DND-41 (cell line): ENCODE results near the gene LRP11.
"Not testable (repeated sequence)": the region's sequence is repeated elsewhere in the genome, so short reads cannot be mapped to it uniquely, and the experiment has no call there.

Experiments used
- ATAC-seq: fragments of 200-7000 bp; cut with Tn5 transposase; 3 replicates; pipeline ENCODE4 v1.9.1; 2021; ENCODE audit warnings: low read depth; ENCODE audit not compliant: insufficient read depth
- DNase-seq: peaks from one replicate; pipeline ENCODE4 v3.0.0-alpha.2; 2020
- H2AFZ ChIP-seq: 2 replicates; pipeline ENCODE4 v1.6.0; 2012; ENCODE audit warnings: low read depth, low read length
- H3K27ac ChIP-seq: 2 replicates; pipeline ENCODE4 v1.5.1; 2012; ENCODE audit warnings: low read length, inconsistent platforms
- H3K27me3 ChIP-seq: fragments of 200-600 bp; sonication (generic); 2 replicates; pipeline ENCODE4 v1.6.0; 2012; ENCODE audit warnings: low read length, mild to moderate bottlenecking, inconsistent platforms; ENCODE audit not compliant: insufficient read depth, poor library complexity
- H3K36me3 ChIP-seq: 2 replicates; pipeline ENCODE4 v1.5.1; 2012; ENCODE audit warnings: low read length, inconsistent platforms; ENCODE audit not compliant: insufficient read depth
- H3K4me1 ChIP-seq: 2 replicates; pipeline ENCODE4 v1.5.1; 2012; ENCODE audit warnings: mild to moderate bottlenecking, low read length; ENCODE audit not compliant: insufficient read depth
- H3K4me2 ChIP-seq: 2 replicates; pipeline ENCODE4 v1.6.0; 2012; ENCODE audit warnings: mild to moderate bottlenecking, moderate library complexity, low read length, inconsistent platforms; ENCODE audit not compliant: insufficient read depth
- H3K4me3 ChIP-seq, 2 experiments: fragments of 200-600 bp in 1 of 2; shearing (Covaris generic) in 1 of 2; 2 replicates each; pipeline ENCODE4 v1.5.1; 2012 to 2016; ENCODE audit warnings: inconsistent platforms in 2 of 2, low read length in 2 of 2, mild to moderate bottlenecking in 2 of 2, low read depth in 1 of 2, moderate library complexity in 1 of 2
- H3K79me2 ChIP-seq: 2 replicates; pipeline ENCODE4 v1.6.0; 2012; ENCODE audit warnings: low read length, inconsistent platforms; ENCODE audit not compliant: insufficient read depth
- H3K9ac ChIP-seq: 2 replicates; pipeline ENCODE4 v1.6.0; 2012; ENCODE audit warnings: low read depth, mild to moderate bottlenecking, inconsistent platforms, low read length, moderate library complexity
- H3K9me3 ChIP-seq: 2 replicates; pipeline ENCODE4 v1.5.1; 2012; ENCODE audit warnings: low read length, moderate library complexity, mild to moderate bottlenecking, inconsistent platforms; ENCODE audit not compliant: insufficient read depth, severe bottlenecking
- H4K20me1 ChIP-seq: 2 replicates; pipeline ENCODE4 v1.6.0; 2012; ENCODE audit warnings: low read length; ENCODE audit not compliant: insufficient read depth
- CTCF ChIP-seq: IDR thresholded peaks from 2 replicates; pipeline ENCODE4 v1.5.1; 2012; ENCODE audit warnings: borderline replicate concordance, low read length, moderate library complexity, mild to moderate bottlenecking; ENCODE audit not compliant: poor library complexity, severe bottlenecking; ENCODE audit errors: extremely low read depth
- EZH2 ChIP-seq: IDR thresholded peaks from 3 replicates; pipeline ENCODE4 v1.6.1; 2012; ENCODE audit warnings: borderline replicate concordance, low read depth, mild to moderate bottlenecking, moderate library complexity, low read length, inconsistent platforms; ENCODE audit not compliant: severe bottlenecking

The LRP11 gene

GRCh38 chr6:149854532-149854931 is 9.6 kb downstream of the LRP11 start:
- no peaks in the 10 kb centered on the region for H4K20me1 ChIP-seq
- no peak overlapping the region for H3K27ac ChIP-seq
- DNase-seq (no peak), ATAC-seq (no peak)
- 0 out of 2 replicates have a peak, but pooled peaks cover 4% of the 10 kb centered on the region for H3K36me3 ChIP-seq
- H3K4me1 ChIP-seq: no peaks in the 10 kb centered on the region
- no peak overlapping the region for H2AFZ ChIP-seq
- TF ChIP-seq EZH2 (no peak), CTCF (no peak)
- no peaks in the 10 kb centered on the region for H3K9me3 ChIP-seq
- no peak overlapping the region for H3K9ac ChIP-seq
- no peaks in the 10 kb centered on the region for H3K79me2 ChIP-seq
- no peaks in the 10 kb centered on the region for H3K27me3 ChIP-seq
- H3K4me2 ChIP-seq: no peak overlapping the region
- H3K4me3 ChIP-seq: no peak overlapping the region

DNA sequence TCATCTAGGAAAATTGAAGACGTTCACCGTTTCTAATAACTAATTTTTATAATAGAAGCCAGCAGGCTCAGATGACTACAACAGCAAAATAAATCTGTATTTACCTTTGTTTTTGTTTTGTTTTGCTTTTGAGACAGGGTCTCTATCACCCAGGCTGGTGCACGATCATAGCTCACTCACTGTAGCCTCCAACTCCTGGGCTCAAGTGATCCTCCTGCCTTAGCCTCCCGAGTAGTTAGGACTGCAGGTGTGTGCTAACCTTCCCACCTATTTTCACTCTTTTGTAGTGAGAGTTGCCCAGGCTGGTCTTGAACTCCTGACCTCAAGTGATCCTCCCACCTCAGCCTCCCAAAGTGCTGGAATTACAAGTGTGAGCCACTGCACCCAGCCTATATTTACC is 10.1 kb downstream of the LRP11 start:
- not testable (repeated sequence) for H2AFZ ChIP-seq, H3K27me3 ChIP-seq, H3K79me2 ChIP-seq, H3K36me3 ChIP-seq, H3K4me2 ChIP-seq, H3K4me1 ChIP-seq, H3K4me3 ChIP-seq, ATAC-seq, H3K9ac ChIP-seq, H4K20me1 ChIP-seq, H3K27ac ChIP-seq, DNase-seq, H3K9me3 ChIP-seq

- H4K20me1 ChIP-seq: no peaks in the 10 kb centered on the region
- no peak overlapping the region for H3K4me2 ChIP-seq
- H3K27me3 ChIP-seq: no peaks in the 10 kb centered on the region
- H3K27ac ChIP-seq: no peak overlapping the region
- no peak for DNase-seq
- TF ChIP-seq EZH2 (no peak), CTCF (no peak)
- 0 out of 2 replicates have a peak, but pooled peaks cover 4% of the 10 kb centered on the region for H3K36me3 ChIP-seq
- H3K9me3 ChIP-seq: no peaks in the 10 kb centered on the region
- no peaks in the 10 kb centered on the region for H3K79me2 ChIP-seq
- no peaks in the 10 kb centered on the region for H3K4me1 ChIP-seq
- no peak for ATAC-seq
- no peak overlapping the region for H3K4me3 ChIP-seq
- no peak overlapping the region for H2AFZ ChIP-seq
- H3K9ac ChIP-seq: no peak overlapping the region
These were observed 11.3 kb downstream of the LRP11 start for GRCh38 chr6:149852881-149853280.

DNA sequence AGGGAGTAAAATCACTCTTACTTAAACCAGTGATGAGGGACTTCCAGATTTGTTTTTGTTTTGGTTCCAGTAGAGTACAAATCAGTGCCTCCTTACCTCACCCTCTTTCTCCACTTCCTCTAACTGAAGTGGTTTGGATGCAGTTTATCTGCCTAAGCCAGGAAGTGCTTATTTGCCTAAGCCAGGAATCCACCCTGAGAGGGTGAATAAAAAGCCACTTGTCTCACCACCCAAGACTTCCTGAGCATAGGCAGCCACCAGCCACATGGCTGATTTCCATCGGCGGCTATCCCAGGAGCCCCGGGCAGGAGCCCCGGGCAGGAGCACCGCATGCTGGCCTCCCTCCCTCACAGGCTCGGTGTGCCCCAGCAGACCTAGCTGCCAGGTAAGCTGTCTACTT is 12.0 kb downstream of the LRP11 start:
- TF ChIP-seq CTCF (no peak), EZH2 (no peak)
- H3K27me3 ChIP-seq: no peaks in the 10 kb centered on the region
- no peak overlapping the region for H3K4me2 ChIP-seq
- no peak overlapping the region for H3K27ac ChIP-seq
- H3K4me1 ChIP-seq: no peaks in the 10 kb centered on the region
- H4K20me1 ChIP-seq: no peaks in the 10 kb centered on the region
- ATAC-seq (peak; percentile 47; the same call in 1 of the 3 replicates), DNase-seq (no peak)
- no peak overlapping the region for H2AFZ ChIP-seq
- no peaks in the 10 kb centered on the region for H3K9me3 ChIP-seq
- no peak overlapping the region for H3K4me3 ChIP-seq
- H3K9ac ChIP-seq: no peak overlapping the region
- 0 out of 2 replicates have a peak, but pooled peaks cover 4% of the 10 kb centered on the region for H3K36me3 ChIP-seq
- H3K79me2 ChIP-seq: no peaks in the 10 kb centered on the region
